ENCODE results near the gene KCNJ3. TPM values are rescaled to one million over a fixed set of nuclear protein-coding genes. Genes with fewer than 3 reads are reported as not detected.

KCNJ3 gene
- total RNA-seq, 1 experiment from 2014 or later = 0.21 TPM

- no peaks in the 10 kb centered on the region for H3K36me3 ChIP-seq (ENCODE audit: control insufficient read depth, insufficient read depth, low read length)
- H3K9me3 ChIP-seq (ENCODE audit: control insufficient read depth, insufficient read depth, low read depth, low read length) = no peaks in the 10 kb centered on the region
- ChIA-PET CTCF (no interaction called here), POLR2A (no interaction called here)
- TF ChIP-seq POLR2AphosphoS5 (IDR thresholded peaks at IDR 0.05; ENCODE audit: low read depth, low read length) = no peak
- no peak for TF ChIP-seq SIN3A (IDR thresholded peaks at IDR 0.05; ENCODE audit: borderline replicate concordance, insufficient read depth, low read depth, low read length)
- no peak for TF ChIP-seq CTCF (IDR thresholded peaks at IDR 0.05)
- TF ChIP-seq TCF7L2 (IDR thresholded peaks at IDR 0.05; ENCODE audit: low read depth, low read length) = no peak
- TF ChIP-seq REST (IDR thresholded peaks at IDR 0.05; ENCODE audit: insufficient read depth in 1 of 2, low read depth in 2 of 2, low read length in 1 of 2) = no peak
- no peaks in the 10 kb centered on the region for H3K27me3 ChIP-seq (ENCODE audit: control insufficient read depth, insufficient read depth, low read length)
- intact Hi-C loops (cut with micrococcal nuclease; ENCODE audit: unreplicated experiment) = no loop called here
- H3K27ac ChIP-seq (ENCODE audit: low read length) = no peak overlapping the region
- DNase-seq (ENCODE audit: low read depth, low spot score) (no peak), ATAC-seq (no peak)
- no TSS peak for BruUV-seq (replicated peaks)
- no peaks in the 10 kb centered on the region for H3K4me1 ChIP-seq (ENCODE audit: control insufficient read depth, insufficient read depth, low read length)
- H3K4me3 ChIP-seq (ENCODE audit: low read depth in 2 of 2, low read length in 2 of 2) = no peak overlapping the region
- in situ Hi-C loops (cut with HindIII; ENCODE audit: low pct_unique_long_range_greater_than_20kb, low sequenced_read_pairs) = no loop called here
Measured at GRCh38 chr2:154898269-154898668, 199.8 kb downstream of the KCNJ3 start.

GRCh38 chr2:154901063-154901462 is 202.6 kb downstream of the KCNJ3 start:
- Histone ChIP-seq H3K9me3 (ENCODE audit: control insufficient read depth, insufficient read depth, low read depth, low read length) (no peaks in the 10 kb centered on the region), H3K36me3 (ENCODE audit: control insufficient read depth, insufficient read depth, low read length) (no peaks in the 10 kb centered on the region), H3K4me3 (ENCODE audit: low read depth in 2 of 2, low read length in 2 of 2) (no peak overlapping the region), H3K4me1 (ENCODE audit: control insufficient read depth, insufficient read depth, low read length) (no peaks in the 10 kb centered on the region), H3K27ac (ENCODE audit: low read length) (no peak overlapping the region), H3K27me3 (ENCODE audit: control insufficient read depth, insufficient read depth, low read length) (no peaks in the 10 kb centered on the region)
- ChIA-PET POLR2A (no interaction called here), CTCF (no interaction called here)
- DNase-seq (ENCODE audit: low read depth, low spot score) (no peak), ATAC-seq (peak; percentile 34; the same call in 1 of the 2 replicates)
- no TSS peak for BruUV-seq (replicated peaks)
- no peak for TF ChIP-seq POLR2AphosphoS5 (IDR thresholded peaks at IDR 0.05; ENCODE audit: low read depth, low read length)
- peak; percentile 92 for TF ChIP-seq TCF7L2 (IDR thresholded peaks at IDR 0.05; ENCODE audit: low read depth, low read length)
- no peak for TF ChIP-seq REST (IDR thresholded peaks at IDR 0.05; ENCODE audit: insufficient read depth in 1 of 2, low read depth in 2 of 2, low read length in 1 of 2)
- intact Hi-C loops (cut with micrococcal nuclease; ENCODE audit: unreplicated experiment) (no loop called here), in situ Hi-C loops (cut with HindIII; ENCODE audit: low pct_unique_long_range_greater_than_20kb, low sequenced_read_pairs) (no loop called here)
